Heart left ventricle (tissue), 13 donors: ENCODE results near the gene TMEM170B.

Experiments
- CTCF ChIP-seq, 12 donors: fragments of 200-600 bp; sonication (generic) in 4 of 12; IDR thresholded peaks; one replicate each; pipeline versions ENCODE4 v1.5.0 to v1.8.0; 2018 to 2022; ENCODE audit warnings: antibody characterized with exemption in 12 of 12, mild to moderate bottlenecking in 5 of 12
- POLR2A ChIP-seq, 2 donors: fragments of 450-650 bp; IDR thresholded peaks; one replicate each; pipeline ENCODE4 v1.6.1; 2017; ENCODE audit warnings: antibody characterized with exemption in 2 of 2, mild to moderate bottlenecking in 2 of 2, moderate library complexity in 2 of 2
- donor health status: ischemic (EF 13 %, LVEDD 7.1; RV severe dilation, severe dysfunction).
- donor health status: DM: no; HTN: yes; CAD: no.
- donor health status: DM: no; HTN: no; CAD: no.
- donor health status: ischemic (EF 25% LVEDD 6.9; RV normal size, moderate dysfunction).
- donor health status: ischemic (EF 25% LVEDD 5.7; RV mildly dilated, moderate dysfunction).
- donor health status: ischemic (EF 35%, LVEDD 5.7; RV mildly dilated, moderate dysfunction).
- donor health status: nonischemic (EF 11% LVEDD 7.7; RV severe dilation, severe dysfunction).
- donor health status: DM: yes; HTN: yes; CAD: no.
- donor health status: PGD.
- donor health status: ischemic (EF 29% LVEDD 5.4; RV normal size, mild dysfunction).
- donor health status: nonischemic (EF 23%, LVEDD 6.1; RV moderate dilation, normal function).

GRCh38 chr6:11563793-11564192 lies 26.2 kb downstream of the TMEM170B start:
- TF ChIP-seq CTCF (IDR thresholded peaks at IDR 0.05) (no peak), POLR2A (IDR thresholded peaks at IDR 0.05) (no peak)
